CD4-positive, alpha-beta T cell treated with Interleukin-2 at 100 ng/mL for 4 hours (primary cell): Measurements from ENCODE around the gene ELAC1.
"Not testable (repeated sequence)": the region's sequence is repeated elsewhere in the genome, so short reads cannot be mapped to it uniquely, and the experiment has no call there.

ENCODE experiments used
- DNase-seq: peaks from one replicate; pipeline ENCODE4 v3.0.0-alpha.2; 2020; ENCODE audit warnings: low spot score

The ELAC1 gene

DNA sequence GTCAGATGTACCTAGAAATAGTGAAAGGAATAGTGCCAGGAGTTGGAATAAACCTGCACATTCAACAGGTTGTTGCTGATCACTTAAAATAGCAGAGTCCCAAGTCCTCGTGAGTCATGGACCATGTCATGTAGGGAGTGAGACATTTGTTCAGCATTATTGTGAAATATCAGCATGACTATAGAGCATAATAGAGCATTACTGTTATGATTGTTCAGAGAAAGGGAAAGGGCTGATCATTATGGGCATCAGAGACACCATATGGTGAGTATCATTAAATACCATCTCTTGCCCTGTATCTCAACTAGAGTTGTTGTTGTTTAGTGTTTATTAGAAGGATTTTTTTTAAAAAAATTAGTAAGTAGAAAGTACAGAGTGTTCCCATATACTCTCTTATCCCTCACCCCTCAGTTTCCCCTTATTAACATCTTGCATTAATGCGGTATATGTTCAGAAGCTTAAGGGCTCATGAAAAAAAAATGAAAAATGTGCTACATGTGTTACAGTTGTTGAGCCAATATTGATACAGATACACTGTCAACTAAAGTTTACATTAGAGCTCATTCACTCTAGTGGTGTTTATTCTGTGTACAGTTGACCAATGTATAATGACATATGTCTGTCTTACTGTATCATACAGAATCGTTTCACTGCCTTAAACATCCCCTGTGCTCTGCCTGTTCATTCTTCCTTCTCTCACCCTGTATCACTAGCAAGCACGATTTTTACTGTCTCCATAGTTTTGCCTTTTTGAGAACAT lies 5.7 kb downstream of the ELAC1 start:
- no peak for DNase-seq

DNA sequence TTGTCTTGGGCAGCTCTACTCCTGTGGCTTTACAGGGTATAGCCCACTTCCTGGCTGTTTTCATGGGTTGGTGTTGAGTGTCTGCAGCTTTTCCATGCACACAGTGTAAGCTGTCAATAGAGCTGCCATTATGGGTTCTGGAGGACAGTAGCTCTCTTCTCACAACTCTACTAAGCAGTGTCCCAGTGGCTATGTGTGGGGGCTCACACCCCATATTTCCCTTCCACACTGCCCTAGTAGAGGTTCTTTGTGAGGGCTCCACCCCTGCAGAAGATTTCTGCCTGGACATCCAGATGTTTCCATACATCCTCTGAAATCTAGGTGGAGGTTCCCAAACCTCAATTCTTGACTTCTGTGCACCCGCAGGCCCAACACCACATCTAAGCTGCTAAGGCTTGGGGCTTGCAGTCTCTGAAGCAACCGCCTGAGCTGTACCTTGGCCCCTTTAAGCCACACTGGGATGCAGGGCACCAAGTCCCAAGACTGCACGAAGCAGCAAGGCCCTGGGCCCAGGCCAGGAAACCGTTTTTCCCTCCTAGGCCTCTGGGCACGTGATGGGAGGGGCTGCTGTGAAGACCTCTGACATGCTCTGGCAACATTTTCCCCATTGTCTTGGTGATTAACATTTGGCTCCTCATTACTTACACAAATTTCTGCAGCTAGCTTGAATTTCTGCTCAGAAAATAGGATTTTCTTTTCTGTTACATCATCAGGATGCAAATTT lies 9.4 kb downstream of the ELAC1 start:
- no peak for DNase-seq

DNA sequence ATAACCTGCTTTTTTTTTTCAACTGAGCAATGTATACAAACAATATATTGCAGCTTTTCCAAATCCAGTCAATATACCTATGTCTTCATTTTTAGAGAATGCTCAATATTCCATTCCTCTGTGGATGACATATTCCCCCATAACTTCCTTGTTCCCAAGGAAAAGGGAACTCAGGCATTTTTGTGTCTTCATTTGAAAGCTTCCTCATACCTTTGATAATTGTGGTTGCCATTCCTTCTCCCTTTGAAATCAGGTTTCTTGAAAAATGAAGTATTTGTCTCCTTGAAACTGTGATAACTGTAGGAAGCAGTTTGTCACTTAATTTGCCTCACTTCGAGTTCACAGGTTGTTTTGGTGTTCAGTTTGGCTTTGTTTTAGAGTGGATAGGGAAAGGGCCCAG lies 13.5 kb downstream of the ELAC1 start:
- DNase-seq = no peak

DNA sequence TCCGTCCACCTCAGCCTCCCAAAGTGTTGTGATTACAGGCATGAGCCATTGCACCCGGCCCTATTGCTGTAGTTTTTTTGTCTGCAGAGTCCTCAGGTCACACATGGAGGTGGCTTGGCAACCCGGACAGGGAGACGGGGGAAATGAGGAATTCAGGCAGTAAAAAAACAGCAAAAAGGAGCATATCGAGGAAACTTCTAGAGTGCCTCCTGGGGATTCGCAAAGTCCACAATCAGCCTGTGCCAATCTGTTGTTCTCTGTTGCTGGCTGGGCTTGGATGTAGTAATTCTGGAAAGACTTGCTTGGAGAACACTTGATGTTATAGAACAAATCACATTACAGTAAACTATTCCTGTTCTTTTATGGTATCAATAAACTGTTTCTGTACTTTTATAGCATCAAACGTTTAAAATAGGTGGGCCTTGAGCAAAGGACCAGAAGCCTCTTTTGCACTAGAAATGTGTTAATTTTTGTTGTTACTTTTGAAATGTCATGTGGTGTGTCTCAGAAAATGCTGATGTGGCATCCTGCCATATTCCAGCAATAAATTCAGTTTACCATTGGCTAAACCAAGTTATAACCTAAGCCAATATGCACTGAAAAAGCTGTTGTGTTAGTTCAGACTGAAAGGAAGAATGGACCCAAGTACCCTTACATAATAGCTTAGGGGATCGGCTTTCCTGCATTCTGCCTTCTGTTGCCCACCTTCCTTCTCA lies 14.4 kb downstream of the ELAC1 start:
- no peak for DNase-seq

DNA sequence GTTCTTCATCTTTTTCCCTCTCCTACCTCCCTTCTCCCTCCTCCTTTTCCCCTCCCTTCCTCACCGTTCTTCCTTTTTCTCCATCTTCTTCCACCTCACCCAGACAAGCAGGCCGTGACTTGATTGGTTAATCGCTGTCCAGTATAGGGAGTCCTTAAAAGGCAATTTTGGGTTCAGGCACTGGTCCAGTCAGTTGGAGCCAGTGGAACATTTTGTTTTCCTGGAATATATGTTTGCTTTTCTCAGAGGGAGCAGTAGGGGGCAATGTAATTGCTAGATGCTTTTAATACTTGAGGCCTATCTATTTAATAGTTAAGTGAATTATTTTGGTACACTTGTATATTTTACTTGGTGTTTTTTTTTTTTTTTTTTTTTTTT lies 15.0 kb downstream of the ELAC1 start:
- DNase-seq = no peak

GRCh38 chr18:50986360-50987087 lies 18.7 kb downstream of the ELAC1 start:
- DNase-seq = no peak

DNA sequence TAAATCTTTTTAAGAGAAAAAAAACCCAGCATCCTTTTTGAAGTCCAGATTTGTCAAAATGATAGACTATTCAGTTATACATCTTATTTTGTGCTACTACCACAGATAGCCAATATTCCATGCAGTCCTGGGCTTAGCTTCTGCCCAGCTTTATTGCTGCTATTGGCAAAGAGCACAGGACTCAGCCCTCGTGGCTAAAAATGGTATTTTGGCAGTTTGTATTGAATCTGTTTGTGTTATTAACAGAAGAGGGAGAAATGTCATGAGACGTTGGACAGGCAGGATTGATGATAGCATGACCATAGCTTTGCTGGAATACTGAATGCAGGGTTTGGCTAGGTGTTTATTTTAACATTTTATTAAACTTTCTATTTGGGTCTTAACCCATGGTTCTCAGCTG lies 19.4 kb downstream of the ELAC1 start:
- DNase-seq = no peak

DNA sequence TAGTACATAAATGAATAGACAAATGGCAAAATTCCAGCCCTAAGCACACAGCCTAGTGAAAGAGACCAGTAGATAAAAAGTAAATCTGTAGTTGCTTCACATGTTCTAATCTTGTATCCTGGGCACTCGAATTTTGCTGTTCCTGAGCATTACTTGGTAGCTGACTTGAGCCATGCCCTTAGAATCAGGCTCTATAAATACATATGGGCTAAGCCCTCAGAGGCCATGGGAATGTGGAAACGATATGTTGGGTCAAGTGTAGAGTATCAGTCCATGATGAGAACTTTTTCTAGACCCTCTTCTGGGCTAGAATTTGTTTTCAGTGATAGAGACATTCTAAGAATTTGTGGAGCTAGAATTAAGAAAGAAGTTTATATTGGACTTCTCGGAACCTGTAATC lies 21.9 kb downstream of the ELAC1 start:
- no peak for DNase-seq

GRCh38 chr18:50992351-50992762 lies 24.5 kb downstream of the ELAC1 start:
- no peak for DNase-seq

GRCh38 chr18:50994031-50994430 lies 26.2 kb downstream of the ELAC1 start:
- DNase-seq = no peak

DNA sequence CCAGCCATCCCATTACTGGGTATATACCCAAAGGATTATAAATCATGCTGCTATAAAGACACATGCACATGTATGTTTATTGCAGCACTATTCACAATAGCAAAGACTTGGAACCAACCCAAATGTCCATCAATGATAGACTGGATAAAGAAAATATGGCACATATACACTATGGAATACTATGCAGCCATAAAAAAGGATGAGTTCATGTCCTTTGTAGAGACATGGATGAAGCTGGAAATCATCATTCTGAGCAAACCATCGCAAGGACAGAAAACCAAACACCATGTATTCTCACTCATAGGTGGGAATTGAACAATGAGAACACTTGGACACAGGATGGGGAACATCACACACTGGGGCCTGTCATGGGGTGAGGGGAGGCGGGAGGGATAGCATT lies 35.3 kb downstream of the ELAC1 start:
- not testable (repeated sequence) for DNase-seq

GRCh38 chr18:51006061-51006818 lies 38.4 kb downstream of the ELAC1 start:
- no peak for DNase-seq

GRCh38 chr18:51006948-51007789 lies 39.3 kb downstream of the ELAC1 start:
- DNase-seq = no peak

GRCh38 chr18:51007790-51008139 lies 39.9 kb downstream of the ELAC1 start:
- no peak for DNase-seq

GRCh38 chr18:51009072-51009471 lies 41.2 kb downstream of the ELAC1 start:
- no peak for DNase-seq

- DNase-seq = no peak
Measured at GRCh38 chr18:51010218-51010617, 42.4 kb downstream of the ELAC1 start.

GRCh38 chr18:51011709-51012108 lies 43.9 kb downstream of the ELAC1 start:
- DNase-seq = no peak

GRCh38 chr18:51012441-51012840 lies 44.6 kb downstream of the ELAC1 start:
- DNase-seq = no peak

GRCh38 chr18:51013259-51013658 lies 45.4 kb downstream of the ELAC1 start:
- DNase-seq = no peak

GRCh38 chr18:51017140-51017879 lies 49.5 kb downstream of the ELAC1 start:
- DNase-seq = no peak
